ENCODE results near the gene FLOT2.

DNA sequence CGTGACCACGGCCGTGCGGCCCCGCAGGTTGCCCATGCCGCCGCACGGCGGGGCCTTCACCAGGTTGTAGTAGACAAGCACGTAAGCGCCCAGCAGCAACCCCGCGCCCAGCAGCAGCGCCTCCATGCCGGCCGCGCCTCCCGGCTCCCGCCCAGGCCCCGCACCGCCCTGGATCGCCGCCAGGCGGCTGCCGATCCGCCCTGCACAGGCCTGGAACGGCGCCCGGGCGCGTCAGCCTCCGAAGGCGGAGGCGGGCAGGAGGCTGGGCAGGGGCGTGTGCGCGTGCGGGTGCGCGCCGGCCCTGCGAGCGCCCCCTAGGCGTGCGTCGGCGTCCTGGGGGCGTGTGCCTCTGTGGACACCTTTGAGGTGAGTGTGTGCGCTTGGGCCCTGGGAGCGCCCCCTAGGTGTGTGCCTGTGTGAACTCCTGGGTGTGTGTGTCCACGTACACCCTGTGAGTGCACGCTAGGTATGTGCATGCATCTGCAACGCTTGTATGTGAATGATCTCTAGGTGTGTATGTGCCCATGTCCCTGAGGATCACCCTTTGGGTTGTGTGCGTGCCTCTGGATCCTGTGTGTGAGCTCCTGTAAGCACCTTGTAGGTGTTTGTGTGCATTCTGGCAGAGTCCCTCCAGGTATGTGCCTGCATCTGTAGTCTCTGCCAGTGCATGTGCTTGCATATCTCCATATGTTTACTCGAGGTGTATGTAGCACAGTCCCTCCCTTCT, 5.4 kb upstream of the FLOT2 start, which contains the start of gene DHRS13:
- TF ChIP-seq, protein P1, sequence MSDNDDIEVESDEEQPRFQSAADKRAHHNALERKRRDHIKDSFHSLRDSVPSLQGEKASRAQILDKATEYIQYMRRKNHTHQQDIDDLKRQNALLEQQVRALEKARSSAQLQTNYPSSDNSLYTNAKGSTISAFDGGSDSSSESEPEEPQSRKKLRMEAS (IDR thresholded peaks at IDR 0.05): peak; percentile 95
- TF ChIP-seq CTCF (IDR thresholded peaks at IDR 0.05 in 2 of 3, conservative IDR thresholded peaks at IDR 0.05 in 1 of 3; ENCODE audit: borderline replicate concordance in 1 of 3, insufficient read depth in 1 of 3, low read depth in 2 of 3, low read length in 2 of 3) (peak; percentile 96 to 99 (median 97)), ELF1 (IDR thresholded peaks at IDR 0.05; ENCODE audit: borderline replicate concordance, low read depth) (no peak), POLR2AphosphoS5 (IDR thresholded peaks at IDR 0.05; ENCODE audit: low read depth, low read length) (peak; percentile 74), POLR2A (IDR thresholded peaks at IDR 0.05; ENCODE audit: borderline replicate concordance, extremely low read depth, insufficient read depth, insufficient read length) (peak; percentile 58)
- TF ChIP-seq, protein P2, sequence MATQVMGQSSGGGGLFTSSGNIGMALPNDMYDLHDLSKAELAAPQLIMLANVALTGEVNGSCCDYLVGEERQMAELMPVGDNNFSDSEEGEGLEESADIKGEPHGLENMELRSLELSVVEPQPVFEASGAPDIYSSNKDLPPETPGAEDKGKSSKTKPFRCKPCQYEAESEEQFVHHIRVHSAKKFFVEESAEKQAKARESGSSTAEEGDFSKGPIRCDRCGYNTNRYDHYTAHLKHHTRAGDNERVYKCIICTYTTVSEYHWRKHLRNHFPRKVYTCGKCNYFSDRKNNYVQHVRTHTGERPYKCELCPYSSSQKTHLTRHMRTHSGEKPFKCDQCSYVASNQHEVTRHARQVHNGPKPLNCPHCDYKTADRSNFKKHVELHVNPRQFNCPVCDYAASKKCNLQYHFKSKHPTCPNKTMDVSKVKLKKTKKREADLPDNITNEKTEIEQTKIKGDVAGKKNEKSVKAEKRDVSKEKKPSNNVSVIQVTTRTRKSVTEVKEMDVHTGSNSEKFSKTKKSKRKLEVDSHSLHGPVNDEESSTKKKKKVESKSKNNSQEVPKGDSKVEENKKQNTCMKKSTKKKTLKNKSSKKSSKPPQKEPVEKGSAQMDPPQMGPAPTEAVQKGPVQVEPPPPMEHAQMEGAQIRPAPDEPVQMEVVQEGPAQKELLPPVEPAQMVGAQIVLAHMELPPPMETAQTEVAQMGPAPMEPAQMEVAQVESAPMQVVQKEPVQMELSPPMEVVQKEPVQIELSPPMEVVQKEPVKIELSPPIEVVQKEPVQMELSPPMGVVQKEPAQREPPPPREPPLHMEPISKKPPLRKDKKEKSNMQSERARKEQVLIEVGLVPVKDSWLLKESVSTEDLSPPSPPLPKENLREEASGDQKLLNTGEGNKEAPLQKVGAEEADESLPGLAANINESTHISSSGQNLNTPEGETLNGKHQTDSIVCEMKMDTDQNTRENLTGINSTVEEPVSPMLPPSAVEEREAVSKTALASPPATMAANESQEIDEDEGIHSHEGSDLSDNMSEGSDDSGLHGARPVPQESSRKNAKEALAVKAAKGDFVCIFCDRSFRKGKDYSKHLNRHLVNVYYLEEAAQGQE (IDR thresholded peaks at IDR 0.05; ENCODE audit: low read depth): no peak

Measured in HCT116 (cell line).